M059J (cell line): ENCODE measurements around the gene PSKH1. TPM values are rescaled to one million over a fixed set of nuclear protein-coding genes. Genes with fewer than 3 reads are reported as not detected.

ENCODE experiments used
- DNase-seq: peaks from one replicate; pipeline ENCODE4 v3.0.0-alpha.2; 2012; ENCODE audit warnings: low read depth
- total RNA-seq: library from RNA; depleted of rRNA; stranded (reverse); fragments of >200 nt; shearing (Covaris generic); gene quantifications from 2 replicates; pipeline ENCODE4 v1.2.3, GENCODE V29; 2014

PSKH1 gene
- total RNA-seq, 1 experiment from 2014 or later: 8.2 TPM

DNA sequence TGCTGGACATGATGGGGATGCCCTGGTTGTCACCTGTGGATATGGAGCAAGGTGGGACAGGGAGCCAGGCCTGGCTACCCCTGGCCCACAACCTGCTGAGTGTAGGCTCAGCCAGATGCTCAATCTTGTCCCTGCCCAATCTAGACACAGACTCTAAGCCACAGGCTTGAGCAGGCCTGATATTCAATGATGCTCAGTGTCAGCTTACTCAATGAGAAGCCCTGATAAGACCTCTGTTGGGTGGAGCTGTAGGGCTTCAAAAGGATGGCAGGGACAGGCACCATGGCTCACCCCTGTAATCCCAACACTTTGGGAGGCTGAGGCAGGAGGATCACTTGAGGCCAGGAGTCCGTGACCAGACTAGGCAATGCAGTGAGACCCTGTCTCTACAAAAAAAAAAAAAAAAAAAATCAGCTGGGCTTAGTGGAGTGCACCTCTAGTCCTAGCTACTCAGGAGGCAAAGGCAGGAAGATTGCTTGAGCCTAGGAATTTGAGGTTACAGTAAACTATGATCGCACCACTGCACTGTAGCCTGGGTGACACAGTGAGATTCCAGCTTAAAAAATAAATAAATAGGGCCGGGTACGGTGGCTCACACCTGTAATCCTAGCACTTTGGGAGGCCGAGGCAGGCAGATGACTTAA, 47.5 kb downstream of the PSKH1 start:
- DNase-seq: no peak

DNA sequence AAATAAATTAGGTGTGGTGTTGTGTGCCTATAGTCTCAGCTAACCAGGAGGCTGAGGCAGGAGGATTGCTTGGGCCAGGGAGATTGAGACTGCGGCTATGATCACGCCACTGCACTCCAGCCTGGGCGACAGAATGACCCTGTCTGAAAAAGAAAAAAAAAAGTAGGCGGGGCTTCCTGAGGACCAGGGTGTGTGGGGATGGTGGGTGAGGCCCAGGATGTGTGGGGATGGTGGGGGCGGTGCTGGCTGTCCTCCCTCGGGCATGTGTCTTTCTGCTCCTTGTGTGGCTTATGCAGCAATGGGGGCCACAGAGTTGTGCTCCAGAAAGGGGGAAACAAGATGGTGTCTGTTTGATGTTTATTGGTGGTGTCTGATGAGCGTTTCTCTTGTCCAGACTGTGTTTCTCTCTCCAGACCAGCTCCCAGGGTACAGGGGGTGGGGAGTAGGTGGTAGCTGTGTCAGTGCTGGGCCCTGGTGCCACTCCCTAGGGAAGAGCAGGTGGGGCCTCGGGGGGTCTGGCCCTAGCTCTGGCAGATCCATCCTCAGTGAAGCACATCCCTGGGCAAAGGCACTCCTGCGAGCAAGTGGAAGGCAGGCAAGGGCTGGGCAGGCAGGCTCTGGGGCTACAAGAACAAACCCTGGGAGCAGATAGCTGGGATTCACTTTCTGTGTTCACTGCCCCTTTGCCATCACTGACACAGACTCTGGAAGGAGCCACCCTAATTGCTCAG, 48.6 kb downstream of the PSKH1 start:
- no peak for DNase-seq

DNA sequence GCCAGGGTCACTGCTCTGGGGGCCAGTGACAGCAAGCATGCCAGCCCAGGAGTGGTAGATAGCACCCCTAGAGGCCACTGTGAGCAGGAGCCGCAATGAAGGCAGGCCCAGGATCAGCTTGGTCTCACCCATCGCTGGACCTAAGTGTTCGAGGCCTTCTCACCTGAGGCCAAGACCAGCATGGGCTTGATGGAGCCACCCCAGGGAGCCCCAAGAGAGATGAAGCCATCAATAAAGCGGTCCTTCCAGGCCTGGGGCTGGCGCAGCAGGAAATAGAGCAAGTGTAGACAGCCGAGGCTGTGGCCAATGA, 49.1 kb downstream of the PSKH1 start:
- peak; percentile 51 for DNase-seq

DNA sequence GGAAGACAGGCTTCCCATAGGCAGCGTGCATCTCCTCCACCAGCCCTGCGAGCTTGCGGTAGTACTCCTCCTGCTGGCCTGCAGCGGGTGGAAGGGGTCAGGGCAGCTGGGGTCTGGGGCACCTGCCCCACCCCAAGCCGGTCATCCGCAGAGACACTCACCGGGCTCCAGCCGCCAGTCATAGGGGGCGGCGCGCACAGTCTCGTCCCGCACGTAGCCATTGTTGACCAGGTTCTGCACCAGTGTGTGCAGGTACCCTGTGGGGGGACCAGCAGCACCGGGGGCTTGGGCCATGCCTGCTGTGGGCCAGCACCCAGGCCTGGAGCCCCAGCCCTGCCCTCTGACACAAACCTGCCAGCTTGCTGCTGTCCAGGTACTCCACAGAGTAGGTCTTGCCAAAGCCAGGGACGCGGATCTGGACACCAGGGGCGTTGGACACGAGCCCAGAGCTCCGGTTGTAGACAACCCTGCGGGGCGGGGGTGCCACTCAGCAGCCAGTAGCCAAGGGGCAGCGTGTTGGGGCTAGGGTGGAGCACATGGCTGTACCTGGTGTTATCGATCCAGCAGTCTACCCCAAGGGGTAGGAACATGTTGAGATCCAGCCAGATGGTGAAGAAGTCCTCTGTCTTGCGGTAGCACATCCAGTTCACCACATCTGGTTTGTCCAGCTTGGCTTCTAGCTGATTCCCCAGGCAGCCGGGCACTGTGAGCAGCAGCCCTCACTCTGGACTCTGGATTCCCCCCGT, 49.6 kb downstream of the PSKH1 start:
- DNase-seq: no peak

DNA sequence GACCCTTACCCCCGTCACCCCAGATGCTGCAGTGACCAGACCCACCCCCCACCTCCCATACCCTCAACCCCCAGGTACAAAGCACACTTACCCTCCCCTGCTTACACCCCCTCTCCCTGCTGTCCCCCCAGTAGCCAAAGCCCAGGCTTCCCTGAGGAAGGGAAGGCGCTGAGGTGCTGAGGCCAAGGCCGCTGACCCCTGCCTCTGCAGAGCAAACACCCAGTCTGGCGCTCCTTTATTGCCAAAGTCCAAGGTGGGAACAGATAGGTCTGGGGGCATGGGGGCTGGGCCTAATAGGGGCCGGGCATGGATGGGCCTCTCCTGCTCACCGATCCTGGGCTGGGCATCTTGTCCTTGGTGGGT, 50.2 kb downstream of the PSKH1 start:
- no peak for DNase-seq

DNA sequence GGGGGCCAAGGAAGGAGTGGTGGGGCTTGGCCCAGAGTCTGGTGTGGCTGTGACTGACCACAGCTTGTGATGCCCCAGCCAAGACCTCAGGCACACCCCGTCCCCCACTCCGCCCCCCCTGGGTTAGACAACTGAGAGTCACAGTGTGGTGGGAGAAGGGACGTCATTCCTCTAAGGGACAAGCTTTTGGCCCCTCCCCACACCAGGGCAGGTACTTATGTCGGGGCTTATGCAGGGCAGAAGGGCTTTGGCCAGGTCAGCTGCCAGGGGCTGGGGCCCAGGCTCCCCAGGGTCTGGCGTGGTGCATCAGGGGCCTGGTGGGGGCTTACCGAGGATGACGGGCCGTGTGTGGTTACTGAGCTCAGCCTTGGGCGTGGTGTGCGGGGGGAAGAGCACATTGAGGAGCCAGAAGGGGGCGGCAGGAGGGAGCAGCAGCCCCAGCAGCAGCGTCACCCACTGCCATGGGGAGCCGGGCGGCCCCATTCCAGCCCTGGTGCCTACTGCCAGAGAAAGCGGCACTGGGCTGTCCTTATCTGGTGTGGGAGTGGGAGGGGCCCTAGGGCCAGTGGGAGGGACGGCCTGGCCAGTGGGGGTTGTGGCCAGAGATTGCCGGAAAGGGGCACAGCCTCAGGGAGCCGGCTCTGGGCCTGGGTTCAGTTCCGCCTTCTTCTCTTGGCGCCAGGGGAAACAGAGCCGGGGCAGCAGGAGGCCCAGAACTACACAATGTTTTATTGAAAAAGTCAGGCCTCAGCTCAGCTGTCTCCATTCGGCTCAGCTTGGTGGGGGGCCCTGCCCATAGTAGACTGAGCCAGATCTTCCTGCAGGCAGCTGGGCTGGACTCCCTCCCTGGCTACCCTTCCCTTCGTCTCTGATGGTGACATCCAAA, 50.8 kb downstream of the PSKH1 start, which contains the start of gene LCAT:
Gene LCAT, minus strand, starts transcription at position 502 of the 886 bp plus-strand sequence. Its CDS starts 19 bp downstream, at position 483.
- peak; percentile 8 for DNase-seq

DNA sequence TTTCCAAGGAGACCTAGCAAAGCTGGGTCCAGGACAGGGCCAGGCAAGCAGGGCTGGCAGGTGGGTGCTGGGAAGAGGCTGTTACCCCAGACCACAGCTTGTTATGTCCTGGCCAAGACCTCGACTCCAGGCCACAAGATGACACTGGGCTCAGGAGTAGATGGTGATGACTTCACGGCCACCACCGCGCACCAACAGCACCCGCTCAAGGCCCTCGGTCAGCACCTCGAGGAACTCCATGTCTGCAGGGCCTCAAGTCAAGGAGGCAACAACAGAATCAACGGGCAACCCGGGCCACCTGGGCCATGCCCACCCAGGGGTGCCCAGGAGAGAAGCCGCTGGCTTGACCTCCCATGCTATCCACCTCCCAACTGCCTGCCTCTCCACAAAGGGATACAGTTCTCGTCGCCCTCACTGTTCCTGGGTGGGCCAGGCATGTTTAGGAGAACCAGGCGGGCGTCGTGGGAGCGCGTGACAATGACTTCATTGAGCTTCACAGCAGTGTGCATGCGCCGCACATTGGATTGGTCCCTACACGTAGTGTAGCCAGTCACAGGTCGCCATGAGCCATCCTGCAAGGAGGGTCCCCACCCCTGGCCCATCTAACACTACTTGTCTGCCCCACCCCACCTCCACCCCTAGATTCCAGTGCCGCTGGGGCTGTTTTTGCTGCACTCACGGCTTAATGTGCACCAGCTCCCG, 51.8 kb downstream of the PSKH1 start:
- DNase-seq: no peak

DNA sequence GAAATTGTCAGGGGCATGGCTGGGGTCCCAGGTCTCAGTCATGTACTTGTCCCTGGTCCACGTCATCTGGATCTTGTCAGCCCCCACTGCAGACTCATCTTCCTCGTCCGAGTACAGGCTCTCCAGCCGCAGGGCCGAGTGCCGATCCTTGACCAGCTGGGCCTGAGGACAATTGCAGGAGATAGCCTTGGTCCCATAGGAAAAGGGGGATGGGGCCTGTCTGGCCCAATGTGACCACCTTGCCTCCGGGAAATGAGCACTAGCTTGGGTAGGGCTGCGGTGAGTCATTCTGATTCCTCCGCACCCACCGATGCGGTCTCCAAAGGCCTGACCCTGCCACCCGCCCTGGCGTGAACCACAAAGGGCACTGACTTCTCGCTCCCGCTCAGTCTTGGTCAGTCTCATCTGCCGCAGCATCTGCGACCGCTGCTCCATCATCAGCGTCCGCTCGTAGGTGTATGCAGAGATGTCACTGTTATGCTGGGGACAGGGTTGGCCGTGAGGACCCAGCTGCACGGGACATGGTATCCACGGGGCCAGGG, 52.4 kb downstream of the PSKH1 start:
- no peak for DNase-seq

DNA sequence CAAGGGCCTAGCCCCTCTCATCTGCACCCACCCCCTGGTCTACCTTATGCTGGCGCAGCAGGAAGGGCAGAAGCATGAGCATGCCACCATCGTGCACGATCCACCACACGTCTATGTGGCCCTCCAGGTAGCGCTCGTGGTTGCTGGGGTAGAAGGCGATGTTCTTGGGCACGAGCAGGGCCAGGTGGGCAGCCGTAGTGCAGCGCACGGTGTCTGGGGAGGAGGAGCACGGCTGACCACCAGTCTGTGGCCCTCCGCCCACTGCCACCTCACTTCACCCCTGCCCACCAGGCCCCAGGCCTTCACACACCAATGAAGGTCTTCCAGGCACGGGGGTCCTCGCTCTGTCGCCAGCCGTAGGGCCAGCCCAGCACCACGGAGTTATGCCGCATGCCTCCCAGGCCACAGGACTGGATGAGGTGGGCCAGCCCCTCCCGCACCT, 53.1 kb downstream of the PSKH1 start:
- no peak for DNase-seq

DNA sequence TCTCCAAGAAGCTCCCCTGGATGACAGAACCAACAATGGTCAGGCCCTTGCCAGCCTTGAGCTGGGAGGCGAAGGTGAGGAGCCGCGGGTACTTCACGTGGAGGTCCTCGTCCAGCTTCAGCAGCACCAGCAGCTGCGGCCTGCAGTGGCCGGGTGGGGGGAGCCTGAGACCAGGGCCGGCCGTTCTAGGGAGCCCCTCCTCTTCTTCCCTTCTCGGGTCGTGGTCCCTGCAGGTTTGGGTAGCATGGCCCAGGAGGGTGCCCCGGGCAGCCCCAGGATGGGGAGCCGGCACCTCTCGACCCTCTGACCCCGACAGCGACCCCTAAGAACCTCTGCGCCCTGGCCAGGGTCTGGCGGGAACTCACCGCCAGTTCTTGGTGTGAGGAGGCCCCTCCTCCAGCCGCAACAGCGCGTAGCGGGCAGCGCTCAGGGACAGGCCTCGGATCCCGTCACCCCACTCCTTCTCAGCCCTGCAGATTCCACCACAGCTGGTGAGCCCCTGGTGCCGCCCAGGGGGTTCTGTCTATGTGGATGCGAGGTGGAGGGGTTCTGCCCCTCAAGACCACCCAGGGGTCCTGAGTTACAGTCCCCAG, 54.0 kb downstream of the PSKH1 start:
- DNase-seq: no peak

DNA sequence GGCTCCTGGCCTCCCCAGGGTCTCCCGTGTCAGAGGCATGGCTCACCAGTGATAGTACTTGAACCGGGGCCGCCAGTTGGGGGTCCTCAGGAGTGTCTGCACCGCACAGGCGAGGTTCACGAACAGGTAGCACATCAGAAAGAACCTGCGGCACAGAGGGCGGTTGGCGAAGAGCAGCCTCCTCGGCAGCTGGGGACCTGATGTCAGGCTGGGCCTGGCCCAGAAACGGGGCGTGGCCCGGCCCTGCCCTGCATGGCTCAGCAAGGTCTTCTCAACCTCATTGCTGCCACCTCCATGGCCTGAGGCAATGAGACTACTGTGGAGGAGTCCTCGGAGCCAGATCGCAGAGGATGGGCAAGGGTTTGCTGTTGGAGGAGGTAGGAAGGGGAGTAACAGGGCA, 55.0 kb downstream of the PSKH1 start:
- DNase-seq: peak; percentile 21

DNA sequence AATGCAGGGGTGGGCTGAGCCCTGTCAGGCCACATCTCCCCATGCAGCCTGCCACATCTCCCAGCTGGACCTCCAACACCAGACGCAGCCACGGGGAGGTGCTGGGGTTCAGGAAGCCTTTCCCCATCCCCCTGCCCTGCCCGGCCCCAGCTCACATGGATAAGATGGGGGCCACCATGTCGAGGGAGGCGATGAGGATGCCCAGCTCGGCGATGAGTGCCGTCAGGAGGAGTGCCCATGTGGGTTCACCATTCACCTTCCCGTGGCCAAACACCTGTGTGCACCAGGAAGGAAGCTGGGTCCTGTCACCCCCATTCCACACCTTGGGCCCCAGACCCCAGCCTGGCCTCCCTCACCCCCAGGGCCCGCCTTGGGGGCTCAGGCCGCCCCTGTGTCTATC, 56.6 kb downstream of the PSKH1 start:
- no peak for DNase-seq

DNA sequence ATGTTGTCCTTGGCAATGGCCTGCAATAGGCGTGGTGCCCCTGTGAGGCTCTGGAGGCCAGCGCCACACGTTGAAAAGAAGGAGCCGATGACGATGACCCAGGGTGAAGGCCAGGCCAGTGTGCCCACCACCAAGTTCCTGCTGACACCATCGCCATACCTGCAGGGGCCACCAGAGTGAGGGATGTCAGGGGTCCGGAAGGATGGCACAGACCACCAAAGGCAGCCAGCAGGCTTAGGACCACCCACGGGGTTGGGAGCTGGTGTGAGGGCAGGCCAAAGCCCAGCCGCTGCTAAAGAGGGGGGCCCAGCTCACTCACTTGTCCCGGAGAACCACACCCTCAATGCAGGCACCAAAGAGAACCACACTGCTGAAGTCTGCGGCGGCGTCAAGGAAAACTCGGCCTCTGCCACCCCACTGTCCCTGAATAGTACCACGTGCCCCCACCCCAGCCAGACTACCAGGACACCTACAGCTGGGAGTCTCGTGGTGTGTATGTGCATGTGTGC, 57.3 kb downstream of the PSKH1 start:
- DNase-seq: no peak

DNA sequence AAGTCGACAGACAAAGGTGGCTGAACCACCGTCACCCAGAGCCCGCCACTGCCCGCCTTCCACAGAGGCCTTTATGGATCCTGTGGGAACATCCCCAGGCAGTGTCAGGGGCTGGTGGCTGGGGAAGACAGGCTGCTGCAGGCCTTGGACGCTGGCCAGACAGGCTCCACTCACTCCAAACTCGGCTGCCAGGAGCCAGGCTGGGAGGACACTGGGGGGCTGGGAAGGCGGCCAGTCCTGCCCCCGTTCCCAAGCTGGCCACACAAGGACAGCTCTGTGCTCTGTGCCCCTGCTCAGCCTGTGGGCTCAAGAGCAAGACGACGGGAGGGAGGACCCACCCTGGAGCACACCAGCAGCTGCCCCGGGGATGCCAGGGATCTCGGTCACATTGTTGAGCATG, 58.4 kb downstream of the PSKH1 start:
- DNase-seq: no peak

DNA sequence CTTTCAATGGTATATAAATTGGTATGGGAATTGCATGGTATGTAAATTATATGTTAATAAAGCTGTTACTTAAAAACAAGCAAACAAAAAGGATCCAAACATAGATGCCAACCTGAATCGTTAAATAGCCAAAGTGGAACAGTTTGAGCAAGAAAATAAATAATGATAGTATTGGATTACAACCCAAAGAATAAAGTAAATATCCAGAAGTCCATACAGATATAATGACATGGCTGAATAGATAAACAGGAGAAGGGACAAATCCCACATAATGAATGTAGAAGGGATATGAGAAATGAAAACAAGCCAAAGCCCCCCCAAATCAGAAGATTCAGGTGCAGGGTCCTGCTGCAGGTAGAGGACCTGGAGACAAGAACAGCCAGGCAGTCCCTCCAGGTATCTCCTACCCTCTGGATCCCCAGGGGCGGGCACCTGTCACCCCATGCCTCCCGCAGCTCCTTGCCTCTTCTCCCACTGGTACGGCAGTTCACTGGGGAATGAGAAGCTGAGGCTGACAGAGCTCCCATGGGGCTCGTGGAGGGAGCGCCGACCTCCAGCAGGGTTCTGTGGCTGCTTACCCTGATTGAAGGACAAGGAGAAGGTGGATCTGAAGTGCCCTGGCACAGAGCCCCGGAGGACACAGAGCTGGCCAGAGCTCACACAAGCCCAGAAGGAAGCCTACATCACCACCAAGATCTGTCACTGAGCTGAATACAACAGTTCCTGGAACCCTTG, 60.8 kb downstream of the PSKH1 start:
- no peak for DNase-seq

DNA sequence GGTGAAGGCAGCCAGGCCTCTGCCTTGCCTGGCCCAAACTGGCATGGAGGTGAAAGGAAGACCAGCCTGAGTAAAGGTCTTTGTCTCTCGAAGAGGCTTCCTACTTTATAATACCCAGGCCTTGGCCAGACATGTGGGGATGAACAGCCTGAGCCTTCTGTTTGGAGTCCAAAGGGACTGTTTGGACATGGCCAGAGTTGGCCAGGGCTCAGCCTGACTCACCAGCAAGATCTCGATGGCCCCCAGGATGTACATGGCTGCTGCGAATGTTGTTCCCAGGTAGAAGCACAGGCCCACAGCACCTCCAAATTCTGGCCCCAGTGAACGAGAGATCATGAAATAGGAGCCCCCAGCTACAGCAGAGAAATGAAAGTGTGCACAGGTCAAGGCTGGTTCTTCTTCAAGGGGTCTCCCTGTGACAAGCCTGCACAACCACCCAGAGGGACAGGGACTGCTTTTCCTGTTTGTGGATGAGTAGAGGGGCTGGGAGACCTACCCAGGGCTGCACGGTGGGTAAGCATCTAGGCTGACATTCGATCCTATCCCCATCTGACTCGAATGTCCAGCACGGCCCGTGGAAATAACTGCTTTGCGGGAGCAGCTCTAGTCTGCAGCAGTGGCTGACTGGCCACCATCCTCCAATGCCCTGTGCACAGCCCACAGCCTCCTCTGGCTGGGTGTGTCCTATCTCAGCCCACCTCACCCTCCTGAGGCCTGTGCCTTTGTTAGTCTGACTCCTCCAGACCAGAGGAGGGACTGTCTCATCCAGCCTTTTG, 61.6 kb downstream of the PSKH1 start:
- no peak for DNase-seq

DNA sequence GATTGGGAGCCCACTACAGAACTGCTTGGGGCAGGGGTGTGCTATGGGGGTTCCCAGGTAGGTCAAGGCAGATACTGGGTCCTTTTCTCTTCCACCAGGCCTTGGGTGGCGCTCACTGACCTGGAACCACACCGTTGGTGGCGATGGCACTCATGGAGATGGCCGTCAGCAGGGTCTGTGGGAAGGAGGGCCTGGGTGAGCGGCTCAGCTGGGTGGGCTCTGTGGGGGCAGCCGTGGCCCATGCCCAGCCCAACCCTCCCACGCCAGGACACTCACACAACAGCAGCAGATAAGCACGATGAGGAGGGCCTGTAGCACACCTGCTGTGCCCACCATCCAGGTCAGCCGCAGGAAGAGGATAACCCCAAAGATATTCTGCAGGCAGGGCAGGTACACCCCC, 64.6 kb downstream of the PSKH1 start:
- DNase-seq: no peak

DNA sequence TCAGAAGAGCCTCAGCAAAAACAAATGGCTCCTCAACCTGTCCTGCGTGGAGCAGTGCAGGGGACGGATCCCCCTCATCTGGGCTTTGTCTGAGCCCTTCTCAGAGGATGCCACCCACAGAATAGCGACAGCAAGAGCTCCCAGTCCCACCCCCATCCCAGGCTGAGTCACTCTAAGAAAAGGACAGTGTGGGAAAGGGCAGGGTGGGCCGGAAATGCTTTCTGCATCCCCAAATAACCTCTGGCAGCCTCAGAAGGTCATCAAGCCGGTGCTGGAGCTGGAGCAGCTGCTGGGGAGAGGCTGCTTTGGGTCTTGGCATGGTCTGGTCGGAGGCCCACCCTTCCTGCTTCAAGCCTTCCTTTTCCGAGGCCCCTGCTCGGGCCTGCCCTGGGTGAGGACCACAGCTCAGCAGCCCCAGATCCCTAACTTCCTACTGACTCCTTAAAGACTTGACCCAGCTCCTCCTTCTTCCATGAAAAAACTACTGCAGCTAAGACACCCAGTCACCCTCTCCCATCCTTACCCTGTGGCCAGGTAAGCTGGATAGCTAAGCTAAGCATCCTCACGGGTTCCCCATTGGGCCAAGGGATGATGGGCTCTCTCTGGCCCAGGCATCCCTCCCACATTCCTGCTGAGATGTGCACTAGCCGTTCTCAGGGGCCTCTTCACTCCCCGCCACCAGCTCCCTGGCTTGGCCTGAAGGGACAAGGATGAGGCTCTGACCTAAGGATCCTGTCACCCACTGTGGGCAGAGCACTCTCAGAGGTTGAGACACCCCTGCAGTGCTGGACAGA, 66.7 kb downstream of the PSKH1 start:
- peak; percentile 77 for DNase-seq
